GM12892 (cell line): ENCODE results near the gene EDC4.

Source experiments
- POLR2A ChIP-seq: IDR thresholded peaks from 2 replicates; pipeline ENCODE4 v1.6.1; 2011; ENCODE audit warnings: low read depth, low read length, control low read depth
- POLR2AphosphoS5 ChIP-seq: IDR thresholded peaks from 2 replicates; pipeline ENCODE4 v1.6.1; 2011; ENCODE audit warnings: low read depth, low read length, control low read depth
- TAF1 ChIP-seq: IDR thresholded peaks from 2 replicates; pipeline ENCODE4 v1.6.1; 2011; ENCODE audit warnings: low read depth, mild to moderate bottlenecking, control low read depth, low read length, borderline replicate concordance

DNA sequence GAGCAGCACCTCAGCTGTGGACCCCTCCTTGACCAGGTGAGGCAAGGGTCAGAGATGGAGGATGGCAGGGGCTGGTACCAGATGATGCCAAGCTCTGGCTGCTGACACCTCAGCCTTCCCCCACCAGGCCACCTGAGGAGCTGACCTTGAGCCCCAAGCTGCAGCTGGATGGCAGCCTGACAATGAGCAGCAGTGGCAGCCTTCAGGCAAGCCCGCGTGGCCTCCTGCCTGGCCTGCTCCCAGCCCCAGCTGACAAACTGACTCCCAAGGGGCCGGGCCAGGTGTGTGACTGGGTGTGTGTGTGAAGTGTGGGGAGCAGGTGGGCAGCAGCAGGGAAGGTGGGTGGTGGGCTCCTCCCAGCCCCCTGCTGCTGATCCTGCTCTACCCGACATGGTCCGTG is 7.1 kb downstream of the EDC4 start:
- no peak for TF ChIP-seq POLR2A
- no peak for TF ChIP-seq TAF1
- no peak for TF ChIP-seq POLR2AphosphoS5
